Fibroblast of skin of left biceps (primary cell): ENCODE measurements around the gene AHCY.
"Not testable (repeated sequence)": the region's sequence is repeated elsewhere in the genome, so short reads cannot be mapped to it uniquely, and the experiment has no call there.

Experiments used
- DNase-seq, 2 experiments: peaks; one replicate each; pipeline ENCODE4 v3.0.0-alpha.2; 2013; ENCODE audit warnings: low read depth in 2 of 2

AHCY gene

DNA sequence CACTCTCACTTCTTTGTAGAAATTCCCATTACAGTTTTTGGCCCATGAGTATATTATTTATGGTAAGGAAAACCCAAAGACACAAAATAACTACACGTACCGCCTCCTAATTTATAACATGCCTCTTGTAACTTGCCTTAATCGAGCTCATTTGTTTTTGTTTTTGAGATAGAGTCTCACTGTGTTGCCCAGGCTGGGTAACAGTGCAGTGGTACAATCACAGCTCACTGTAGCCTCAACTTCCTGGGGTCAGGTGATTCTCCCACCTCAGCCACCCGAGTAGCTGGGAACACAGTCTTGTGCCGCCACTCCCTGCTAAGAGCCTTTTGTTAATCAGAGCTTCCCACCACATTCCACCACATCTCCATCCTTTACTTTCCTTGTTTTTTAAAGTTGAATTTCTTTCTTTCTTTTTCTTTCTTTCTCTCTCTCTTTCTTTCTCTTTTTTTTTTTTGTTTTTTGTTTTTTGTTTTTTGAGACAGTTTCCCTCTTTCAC, 46.5 kb downstream of the AHCY start:
- no peak for DNase-seq

DNA sequence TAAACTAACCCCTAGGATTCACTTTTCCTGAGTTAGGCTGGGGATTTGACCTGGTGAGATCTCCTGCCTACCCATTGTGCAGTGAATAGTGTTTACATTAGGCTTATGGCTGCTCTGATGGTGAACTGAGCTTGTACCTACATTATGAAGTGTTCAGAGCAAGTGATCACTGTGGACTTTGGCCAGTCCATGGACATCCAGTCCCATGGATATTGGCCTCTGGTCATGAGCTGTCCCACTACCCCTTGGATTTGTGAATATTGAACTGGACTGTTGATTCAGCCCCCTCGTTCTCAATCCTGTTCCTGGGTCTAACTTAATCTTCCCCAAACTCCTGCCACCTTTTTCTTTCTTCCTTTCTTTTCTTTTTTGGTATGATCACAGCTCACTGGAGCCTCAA, 48.2 kb downstream of the AHCY start:
- no peak for DNase-seq

DNA sequence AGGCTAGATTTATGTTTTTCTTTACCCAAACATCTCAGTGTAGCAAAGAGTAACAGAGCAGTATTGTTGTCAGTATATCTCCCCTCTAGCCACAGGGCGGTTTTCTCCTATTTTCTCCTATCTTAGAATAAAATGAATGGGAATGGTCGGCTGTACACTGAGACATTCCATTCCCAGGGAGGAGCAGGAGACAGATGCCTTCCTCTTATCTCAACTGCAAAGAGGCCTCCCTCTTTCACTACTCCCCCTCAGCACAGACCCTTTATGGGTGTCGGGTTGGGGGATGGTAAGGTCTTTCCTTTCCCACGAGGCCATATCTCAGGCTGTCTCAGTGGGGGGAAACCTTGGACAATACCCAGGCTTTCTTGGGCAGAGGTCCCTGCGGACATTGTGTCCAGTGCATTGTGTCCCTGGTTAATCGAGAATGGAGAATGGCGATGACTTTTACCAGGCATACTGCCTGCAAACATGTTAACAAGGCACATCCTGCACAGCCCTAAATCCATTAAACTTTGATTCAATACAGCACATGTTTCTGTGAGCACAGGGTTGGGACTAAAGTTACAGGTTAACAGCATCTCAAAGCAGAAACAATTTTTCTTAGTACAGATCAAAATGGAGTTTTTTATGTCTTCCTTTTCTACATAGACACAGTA, 50.6 kb downstream of the AHCY start:
- DNase-seq, result not testable (repeated sequence)

DNA sequence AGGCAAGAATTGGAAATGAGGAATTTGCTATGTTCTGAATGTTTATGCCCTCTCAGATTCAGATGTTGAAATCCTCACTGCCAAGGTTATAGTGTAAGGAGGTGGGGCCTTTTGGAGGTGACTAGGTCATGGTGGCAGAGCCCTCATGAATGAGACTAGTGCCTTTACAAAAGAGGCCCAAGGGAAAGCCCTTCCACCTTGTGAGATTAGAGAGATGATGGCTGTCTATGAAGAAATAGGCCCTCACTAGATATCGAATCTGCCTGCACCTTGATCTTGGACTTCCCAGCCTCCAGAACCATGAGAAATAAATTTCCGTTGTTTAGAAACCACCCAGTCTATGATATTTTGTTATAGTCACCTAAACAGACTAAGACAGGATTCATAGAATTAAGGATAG, 51.5 kb downstream of the AHCY start:
- no peak for DNase-seq

DNA sequence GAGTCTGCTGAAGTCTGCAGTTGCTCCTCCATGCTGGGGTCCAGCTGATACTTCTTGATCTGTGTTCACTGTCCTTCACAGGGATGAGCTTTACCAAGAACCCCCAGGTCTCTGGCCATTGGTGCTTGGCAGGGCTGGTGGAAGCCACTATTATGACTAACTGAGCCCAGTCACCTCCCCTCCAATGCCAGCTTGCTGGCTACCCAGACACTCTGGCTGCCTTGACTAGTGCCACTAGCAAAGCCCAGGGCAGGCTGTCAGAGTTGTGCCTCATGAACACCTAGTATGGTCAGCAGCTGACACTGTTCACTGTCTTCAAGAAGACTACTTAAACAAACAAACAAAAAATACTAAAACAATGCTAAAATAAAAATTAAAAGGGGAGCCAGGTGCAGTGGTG, 53.1 kb downstream of the AHCY start:
- DNase-seq, result no peak

DNA sequence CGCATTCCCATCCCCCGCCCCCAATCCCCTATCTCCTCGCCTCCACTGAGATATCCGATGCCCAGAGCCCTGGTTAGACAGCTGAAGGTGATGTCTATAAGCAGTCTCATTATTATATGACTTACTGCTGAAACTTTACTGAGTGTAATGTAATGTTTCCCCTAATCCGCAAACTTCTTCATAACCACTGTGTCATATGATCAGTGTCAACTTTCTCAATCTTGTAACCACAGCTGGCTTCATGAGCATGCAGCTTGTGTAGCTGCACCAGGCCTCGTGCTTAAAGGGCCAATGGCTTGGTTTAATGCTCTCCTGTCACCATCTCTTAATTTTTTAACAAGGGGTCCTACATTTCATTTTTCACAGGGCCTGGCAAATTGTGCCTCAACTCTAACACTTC, 53.9 kb downstream of the AHCY start:
- peak; percentile 23 to 34 for DNase-seq

DNA sequence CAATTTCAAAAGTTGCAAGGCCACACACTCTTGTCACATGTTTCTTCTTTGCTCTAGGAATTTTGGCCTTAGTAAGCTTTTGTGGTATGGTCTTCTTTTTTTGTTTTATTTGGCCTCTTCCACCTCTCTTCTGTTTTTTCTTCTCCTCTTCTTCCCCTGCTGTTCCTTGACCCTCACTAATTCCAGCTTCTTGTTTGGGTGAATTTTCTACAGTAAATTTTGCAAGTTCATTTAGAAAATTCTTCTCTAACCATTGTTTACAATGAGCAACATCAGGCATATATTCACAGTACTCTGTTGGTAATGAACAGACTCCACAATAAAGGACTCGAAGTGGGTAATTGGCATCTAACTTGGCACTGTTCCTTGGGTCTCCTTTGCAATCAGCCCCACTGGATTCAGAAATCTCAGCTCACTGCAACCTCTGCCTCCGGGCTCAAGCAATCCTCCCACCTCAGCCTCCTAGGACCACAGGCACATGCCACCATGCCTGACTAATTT, 57.0 kb downstream of the AHCY start:
- no peak for DNase-seq

DNA sequence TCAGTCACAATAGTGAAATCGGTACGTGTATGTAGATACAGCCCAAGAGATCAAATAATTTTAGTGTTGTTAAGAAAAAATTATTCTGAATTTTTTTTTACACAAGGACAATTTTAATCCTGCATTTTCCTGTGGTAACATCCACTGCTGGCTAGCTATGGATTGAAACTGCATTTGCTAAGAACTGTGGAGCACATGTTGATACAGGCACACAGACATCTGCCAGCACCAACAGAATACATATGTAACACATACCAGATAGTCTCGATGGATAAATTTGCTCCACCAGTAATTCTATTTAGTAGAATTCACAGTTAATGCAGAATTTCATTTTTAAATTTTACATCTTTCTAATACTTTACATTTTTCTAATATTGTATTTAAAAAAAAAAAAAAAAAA, 59.8 kb downstream of the AHCY start:
- no peak for DNase-seq

DNA sequence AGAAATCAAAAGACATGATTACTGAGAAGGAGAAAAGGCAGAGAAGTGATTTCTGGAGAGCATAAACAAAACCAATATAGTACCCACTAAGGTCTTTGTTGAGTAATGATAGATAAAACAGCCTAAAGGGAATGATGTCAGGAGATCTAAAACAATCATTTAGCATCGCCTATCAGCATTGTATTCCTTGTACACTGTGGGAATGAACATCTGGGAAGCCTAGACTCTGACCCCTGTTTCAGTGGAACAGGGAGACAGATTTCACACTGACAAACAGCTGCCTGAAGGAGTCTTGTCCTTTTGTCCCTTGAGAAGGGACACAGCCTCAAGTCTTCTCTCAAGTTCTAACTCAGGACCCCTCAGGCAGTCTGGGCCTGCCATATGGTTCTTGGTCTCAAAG, 60.3 kb downstream of the AHCY start:
- no peak for DNase-seq

DNA sequence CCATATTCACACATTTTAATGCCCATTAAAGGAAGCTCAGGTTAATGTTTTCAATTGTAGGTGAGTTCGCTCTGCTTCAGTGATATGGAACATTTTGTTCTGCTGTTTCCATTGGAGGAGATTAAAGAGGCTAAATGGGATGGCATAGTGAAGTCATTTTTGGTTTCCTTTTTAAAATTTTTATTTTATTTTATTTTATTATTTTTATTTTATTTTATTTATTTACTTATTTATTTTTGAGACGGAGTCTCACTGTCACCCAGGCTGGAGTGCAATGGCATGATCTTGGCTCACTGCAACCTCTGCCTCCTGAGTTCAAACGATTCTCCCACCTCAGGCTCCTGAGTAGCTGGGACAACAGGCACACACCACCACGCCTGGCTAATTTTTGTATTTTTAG, 61.1 kb downstream of the AHCY start:
- not testable (repeated sequence) for DNase-seq

DNA sequence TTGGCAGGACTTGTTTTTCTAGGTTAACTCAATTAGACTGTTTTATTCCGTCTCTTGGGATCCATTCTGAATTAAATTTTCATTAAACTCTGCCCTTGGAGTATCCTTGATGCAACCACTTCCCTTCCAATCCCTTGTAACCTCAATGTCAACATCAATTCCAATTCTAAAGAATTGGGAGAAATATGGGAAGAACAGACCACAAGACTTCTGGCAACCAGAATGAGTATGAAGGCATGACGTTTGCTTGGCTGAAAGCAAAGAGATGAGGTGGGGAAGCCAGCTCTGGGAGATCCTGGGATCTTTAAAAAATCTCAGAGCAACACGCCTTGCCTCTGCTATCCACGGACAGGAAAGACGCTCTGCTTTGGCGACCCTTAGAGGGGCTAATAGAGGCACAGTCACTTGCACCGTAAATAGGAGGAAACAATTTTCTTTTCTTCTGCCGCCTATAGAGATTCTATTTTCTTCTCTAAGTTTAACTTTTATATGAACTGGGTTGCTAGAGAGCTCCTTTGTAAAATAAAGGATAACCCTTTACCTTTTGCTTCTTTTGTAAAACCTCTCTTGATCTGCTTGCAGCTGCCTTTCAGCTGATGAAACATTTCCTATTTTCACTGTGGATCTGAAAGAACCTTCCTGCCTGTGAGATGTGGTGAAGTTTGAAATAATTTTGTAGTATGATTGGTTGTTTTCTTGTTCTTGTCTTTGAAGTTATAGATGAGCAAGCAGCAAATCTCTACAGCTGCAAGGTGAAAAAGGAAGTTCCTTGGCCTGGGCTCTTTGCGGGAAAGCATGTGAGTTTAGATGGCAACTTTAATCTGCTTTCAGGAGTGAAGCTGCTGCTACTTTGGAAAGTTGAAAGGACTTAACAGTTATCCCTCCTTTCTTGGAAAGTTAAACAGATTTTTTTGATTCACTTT, 62.2 kb downstream of the AHCY start, which contains the start of gene ASIP:
Gene ASIP (plus strand): TSS at position 731 of the 923 bp plus-strand sequence. CDS start 18,952 bp downstream, outside the sequence.
- peak in 1 of 2 experiments; percentile 60 for DNase-seq

DNA sequence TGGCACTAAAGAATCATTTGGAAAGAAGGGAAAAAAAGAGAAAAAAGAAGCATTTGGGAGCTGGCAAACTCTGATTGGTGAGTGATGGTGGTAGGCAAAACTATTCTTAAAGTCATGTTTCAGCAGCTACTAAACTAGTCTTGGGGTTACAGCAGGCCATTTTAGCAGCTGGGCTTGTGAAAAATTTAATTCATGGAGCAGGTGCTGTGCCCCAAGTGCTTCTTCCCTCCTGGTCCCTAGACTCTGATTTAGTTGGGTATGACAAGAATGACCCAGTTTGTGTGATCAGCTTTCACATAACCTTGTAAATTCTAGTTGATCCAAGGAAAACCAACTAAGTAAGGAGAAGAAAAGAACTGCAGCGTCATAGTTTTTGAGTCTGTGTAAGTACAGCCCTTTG, 63.0 kb downstream of the AHCY start:
- DNase-seq, result no peak

DNA sequence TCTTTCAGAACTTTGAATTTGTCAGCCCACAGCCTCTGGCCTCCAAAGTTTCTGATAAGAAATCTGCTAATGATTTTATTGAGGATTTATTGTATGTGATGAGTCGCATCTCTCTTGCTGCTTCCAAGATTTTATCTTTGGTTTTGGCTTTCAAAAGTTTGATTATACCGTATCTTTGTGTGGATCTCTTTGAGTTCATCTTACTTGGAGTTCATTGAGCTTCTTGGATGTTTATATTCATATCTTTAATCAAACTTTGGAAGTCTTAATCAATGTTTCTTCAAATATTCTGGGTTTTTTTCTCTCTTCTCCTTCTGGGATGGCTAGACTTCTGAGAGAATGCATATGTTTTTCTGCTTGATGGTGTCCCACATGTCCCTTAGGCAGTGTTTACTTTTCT, 65.2 kb downstream of the AHCY start:
- DNase-seq, result no peak

DNA sequence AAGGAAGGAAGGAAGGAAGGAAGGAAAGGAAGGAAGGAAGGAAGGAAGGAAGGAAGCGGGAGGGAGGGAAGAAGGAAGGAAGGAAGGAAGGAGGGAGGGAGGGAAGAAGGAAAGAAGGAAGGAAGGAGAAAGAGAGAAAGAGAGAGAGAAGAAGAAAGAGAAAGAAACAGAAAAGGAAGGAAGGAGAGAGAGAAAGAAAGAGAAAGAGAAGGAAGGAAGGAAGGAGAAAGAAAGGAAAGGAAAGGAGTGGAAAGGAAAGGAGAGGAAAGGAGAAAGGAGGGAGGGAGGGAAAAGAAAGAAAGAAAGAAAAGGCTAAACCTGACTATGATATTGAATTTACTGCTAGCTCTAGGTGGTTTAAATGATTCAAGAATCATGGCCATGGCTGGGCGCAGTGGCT, 67.3 kb downstream of the AHCY start:
- no peak for DNase-seq

DNA sequence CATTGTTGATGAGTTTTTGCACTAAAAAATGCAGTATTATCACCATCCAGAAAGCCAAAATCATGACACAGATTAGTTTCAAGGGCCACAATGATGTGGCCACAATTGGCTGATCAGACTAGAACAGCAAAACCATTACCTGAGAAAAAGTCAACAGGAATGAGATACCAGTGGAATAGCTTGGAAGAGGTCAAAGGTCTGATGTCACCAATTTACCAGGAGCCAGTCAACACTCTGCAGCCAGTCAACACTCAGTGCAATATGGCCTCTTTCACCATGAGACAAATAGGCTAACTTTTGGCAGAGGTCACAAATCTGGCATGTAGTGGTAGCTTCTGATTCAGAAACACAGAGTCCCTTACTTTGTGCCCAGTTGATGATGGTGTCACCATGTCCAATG, 69.5 kb downstream of the AHCY start:
- DNase-seq, result no peak

DNA sequence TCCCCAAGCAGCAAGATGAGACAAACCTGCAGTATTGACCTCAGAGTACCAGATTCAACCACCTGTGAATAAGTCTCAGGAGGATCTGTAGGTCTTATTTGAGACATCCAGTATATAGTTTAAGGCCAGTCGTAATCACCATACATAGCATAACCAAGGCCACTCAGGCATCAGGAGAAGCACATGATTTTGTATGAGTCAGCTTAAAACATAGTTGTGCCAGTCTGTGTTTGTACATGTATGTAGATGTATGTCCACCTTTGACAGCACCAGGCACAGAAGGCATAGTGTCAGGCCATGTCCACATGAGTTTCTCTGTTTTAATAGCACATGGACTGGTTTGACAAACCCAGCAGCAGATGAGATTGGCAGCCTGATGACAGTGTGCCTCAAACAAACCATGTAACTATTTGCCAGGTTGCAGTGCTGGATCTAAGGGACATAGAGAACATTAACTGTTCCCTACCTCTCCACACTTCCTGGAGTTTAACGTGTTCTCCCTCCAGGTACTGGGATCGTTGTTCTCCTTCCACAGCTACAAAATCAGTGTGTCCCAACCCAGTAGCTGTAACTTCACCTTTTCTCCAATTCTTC, 70.6 kb downstream of the AHCY start:
- no peak for DNase-seq

DNA sequence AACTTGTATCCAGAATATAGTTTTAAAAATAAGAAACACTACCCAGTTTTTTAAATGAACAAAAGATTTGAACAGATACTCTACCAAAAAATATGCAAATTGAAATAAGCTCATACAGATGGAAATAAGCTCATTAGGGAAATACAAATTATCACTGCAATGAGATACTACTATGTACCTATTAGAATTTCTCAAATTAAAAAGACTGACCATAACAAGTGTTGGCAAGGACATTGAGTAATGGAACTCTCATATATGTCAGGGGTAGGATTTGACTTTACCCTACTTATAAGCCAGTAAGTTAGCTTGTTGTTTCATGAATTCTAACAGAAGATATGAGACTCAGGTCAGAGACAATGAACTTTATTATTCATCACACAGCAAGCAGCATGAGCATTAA, 71.5 kb downstream of the AHCY start:
- no peak for DNase-seq
